ENCODE measurements around the gene PEX11G. TPM values are rescaled to one million over a fixed set of nuclear protein-coding genes. Genes with fewer than 3 reads are reported as not detected.
"Not testable (repeated sequence)": the region's sequence is repeated elsewhere in the genome, so short reads cannot be mapped to it uniquely, and the experiment has no call there.

Gene PEX11G
- total RNA-seq, 2 donors from 2014 or later, result 0.66 TPM; not detected in 1

GRCh38 chr19:7454998-7455397 lies 33.8 kb downstream of the PEX11G start:
- Mint-ChIP-seq H3K9me3 (no peaks in the 10 kb centered on the region), H3K4me3 (no peak overlapping the region), H3K27me3 (no peaks in the 10 kb centered on the region), H3K4me1 (peaks cover 15% of the 10 kb centered on the region), H3K36me3 (ENCODE audit: low read depth) (peaks cover 93% of the 10 kb centered on the region), H3K27ac (no peak overlapping the region)
- no peak for ATAC-seq (replicated peaks)

- ATAC-seq (replicated peaks), result no peak
- Mint-ChIP-seq H3K4me3 (no peak overlapping the region), H3K36me3 (ENCODE audit: low read depth) (peaks cover 89% of the 10 kb centered on the region), H3K27ac (no peak overlapping the region), H3K9me3 (no peaks in the 10 kb centered on the region), H3K27me3 (no peaks in the 10 kb centered on the region), H3K4me1 (peaks cover 15% of the 10 kb centered on the region)
Measured at GRCh38 chr19:7450243-7451223, 38.3 kb downstream of the PEX11G start.

- not testable (repeated sequence) for H3K9me3 Mint-ChIP-seq; H3K4me3 Mint-ChIP-seq; H3K27me3 Mint-ChIP-seq; ATAC-seq (replicated peaks); H3K27ac Mint-ChIP-seq
- Mint-ChIP-seq H3K4me1 (peaks cover 10% of the 10 kb centered on the region), H3K36me3 (ENCODE audit: low read depth) (peaks cover 89% of the 10 kb centered on the region)
Measured at GRCh38 chr19:7449391-7450070, 39.3 kb downstream of the PEX11G start.

GRCh38 chr19:7447648-7448047 lies 41.2 kb downstream of the PEX11G start:
- Mint-ChIP-seq H3K36me3 (ENCODE audit: low read depth) (peaks cover 92% of the 10 kb centered on the region), H3K27ac (no peak overlapping the region), H3K4me3 (no peak overlapping the region), H3K4me1 (peaks cover 10% of the 10 kb centered on the region), H3K27me3 (no peaks in the 10 kb centered on the region), H3K9me3 (no peaks in the 10 kb centered on the region)
- ATAC-seq (replicated peaks), result no peak

- Mint-ChIP-seq H3K36me3 (ENCODE audit: low read depth) (peaks cover 95% of the 10 kb centered on the region), H3K27me3 (no peaks in the 10 kb centered on the region), H3K4me3 (no peak overlapping the region), H3K9me3 (no peaks in the 10 kb centered on the region), H3K27ac (no peak overlapping the region), H3K4me1 (peaks cover under 1% of the 10 kb centered on the region)
- ATAC-seq (replicated peaks), result no peak
Measured at GRCh38 chr19:7445104-7445503, 43.7 kb downstream of the PEX11G start.

GRCh38 chr19:7444042-7444441 lies 44.8 kb downstream of the PEX11G start:
- Mint-ChIP-seq H3K4me1 (no peaks in the 10 kb centered on the region), H3K9me3 (no peaks in the 10 kb centered on the region), H3K27ac (no peak overlapping the region), H3K4me3 (no peak overlapping the region), H3K36me3 (ENCODE audit: low read depth) (peaks cover 97% of the 10 kb centered on the region), H3K27me3 (no peaks in the 10 kb centered on the region)
- ATAC-seq (replicated peaks), result no peak

GRCh38 chr19:7442423-7442822 lies 46.4 kb downstream of the PEX11G start:
- ATAC-seq (replicated peaks), result no peak
- Mint-ChIP-seq H3K27me3 (no peaks in the 10 kb centered on the region), H3K4me3 (no peak overlapping the region), H3K9me3 (no peaks in the 10 kb centered on the region), H3K36me3 (ENCODE audit: low read depth) (peaks cover 93% of the 10 kb centered on the region), H3K4me1 (no peaks in the 10 kb centered on the region), H3K27ac (peak overlapping the region; percentile 75)

- no peaks in the 10 kb centered on the region for H3K9me3 Mint-ChIP-seq
- peaks cover 93% of the 10 kb centered on the region for H3K36me3 Mint-ChIP-seq (ENCODE audit: low read depth)
- no peak for ATAC-seq (replicated peaks)
- H3K4me1 Mint-ChIP-seq, result peaks cover 3% of the 10 kb centered on the region
- H3K27me3 Mint-ChIP-seq, result no peaks in the 10 kb centered on the region
- no peak overlapping the region for H3K4me3 Mint-ChIP-seq
- H3K27ac Mint-ChIP-seq, result peak overlapping the region; percentile 75
Measured at GRCh38 chr19:7441468-7442146, 47.2 kb downstream of the PEX11G start.

GRCh38 chr19:7440188-7440975 lies 48.5 kb downstream of the PEX11G start:
- Mint-ChIP-seq H3K4me1 (peaks cover 13% of the 10 kb centered on the region), H3K36me3 (ENCODE audit: low read depth) (peaks cover 93% of the 10 kb centered on the region), H3K27ac (no peak overlapping the region), H3K4me3 (no peak overlapping the region), H3K9me3 (no peaks in the 10 kb centered on the region), H3K27me3 (no peaks in the 10 kb centered on the region)
- ATAC-seq (replicated peaks), result no peak

GRCh38 chr19:7435586-7435985 lies 53.2 kb downstream of the PEX11G start:
- Mint-ChIP-seq H3K27ac (peak overlapping the region; percentile 51), H3K9me3 (no peaks in the 10 kb centered on the region), H3K36me3 (ENCODE audit: low read depth) (peaks cover 81% of the 10 kb centered on the region), H3K27me3 (no peaks in the 10 kb centered on the region), H3K4me1 (peaks cover 17% of the 10 kb centered on the region), H3K4me3 (no peak overlapping the region)
- peak; percentile 40 for ATAC-seq (replicated peaks)

- peaks cover 78% of the 10 kb centered on the region for H3K36me3 Mint-ChIP-seq (ENCODE audit: low read depth)
- H3K27me3 Mint-ChIP-seq, result no peaks in the 10 kb centered on the region
- no peaks in the 10 kb centered on the region for H3K9me3 Mint-ChIP-seq
- H3K4me3 Mint-ChIP-seq, result no peak overlapping the region
- no peak for ATAC-seq (replicated peaks)
- H3K4me1 Mint-ChIP-seq, result peaks cover 17% of the 10 kb centered on the region
- peak overlapping the region; percentile 51 for H3K27ac Mint-ChIP-seq
Measured at GRCh38 chr19:7434391-7434790, 54.4 kb downstream of the PEX11G start.

GRCh38 chr19:7433456-7433855 lies 55.4 kb downstream of the PEX11G start:
- not testable (repeated sequence) for ATAC-seq (replicated peaks); H3K27ac Mint-ChIP-seq; H3K27me3 Mint-ChIP-seq; H3K4me3 Mint-ChIP-seq; H3K9me3 Mint-ChIP-seq
- Mint-ChIP-seq H3K4me1 (peaks cover 24% of the 10 kb centered on the region), H3K36me3 (ENCODE audit: low read depth) (peaks cover 79% of the 10 kb centered on the region)

- H3K27me3 Mint-ChIP-seq, result no peaks in the 10 kb centered on the region
- H3K36me3 Mint-ChIP-seq (ENCODE audit: low read depth), result peaks cover 60% of the 10 kb centered on the region
- no peaks in the 10 kb centered on the region for H3K9me3 Mint-ChIP-seq
- H3K4me3 Mint-ChIP-seq, result peak overlapping the region; percentile 26
- peaks cover 16% of the 10 kb centered on the region for H3K4me1 Mint-ChIP-seq
- H3K27ac Mint-ChIP-seq, result no peak overlapping the region
- ATAC-seq (replicated peaks), result no peak
Measured at GRCh38 chr19:7429638-7430282, 59.1 kb downstream of the PEX11G start.
